ENCODE data around the gene ZBTB45. TPM values are rescaled to one million over a fixed set of nuclear protein-coding genes. Genes with fewer than 3 reads are reported as not detected.
"Not testable (repeated sequence)": the region's sequence is repeated elsewhere in the genome, so short reads cannot be mapped to it uniquely, and the experiment has no call there.

The ZBTB45 gene
- total RNA-seq, 1 donor from 2014 or later = 27.2 TPM

DNA sequence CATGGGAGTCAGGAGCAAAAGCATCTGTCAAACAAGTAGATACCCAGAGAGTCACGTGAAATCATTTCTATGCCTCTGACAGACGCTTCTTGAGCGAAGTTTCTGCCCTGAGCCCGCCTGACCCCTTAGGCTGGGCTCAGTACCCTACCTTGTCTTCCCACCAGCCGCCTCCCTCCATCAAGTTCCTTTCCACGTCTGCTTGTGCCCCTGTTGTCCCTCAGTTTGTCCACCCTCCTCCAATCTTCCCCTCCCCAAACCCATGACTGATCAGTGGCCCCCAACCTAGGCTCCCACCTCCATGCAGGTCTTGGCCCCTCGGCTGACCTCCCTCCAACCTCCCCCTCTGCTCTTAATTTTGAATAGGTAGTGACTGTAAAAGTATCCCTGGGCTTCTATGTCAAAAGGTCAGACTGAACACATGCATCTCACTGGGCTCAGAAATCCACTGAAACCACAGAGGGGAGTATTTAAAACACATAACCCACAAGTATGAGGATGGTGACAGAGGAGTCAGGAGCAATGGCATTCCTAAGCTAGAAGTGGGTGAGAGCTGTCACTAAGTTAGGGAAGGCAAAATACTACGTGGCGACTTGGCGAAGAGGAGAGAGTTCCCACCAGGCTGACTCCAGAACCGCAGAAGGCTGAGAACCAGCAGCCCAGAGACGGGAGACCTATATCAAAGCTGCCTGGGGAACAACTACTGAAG lies 45.2 kb downstream of the ZBTB45 start:
- TF ChIP-seq, protein P1, sequence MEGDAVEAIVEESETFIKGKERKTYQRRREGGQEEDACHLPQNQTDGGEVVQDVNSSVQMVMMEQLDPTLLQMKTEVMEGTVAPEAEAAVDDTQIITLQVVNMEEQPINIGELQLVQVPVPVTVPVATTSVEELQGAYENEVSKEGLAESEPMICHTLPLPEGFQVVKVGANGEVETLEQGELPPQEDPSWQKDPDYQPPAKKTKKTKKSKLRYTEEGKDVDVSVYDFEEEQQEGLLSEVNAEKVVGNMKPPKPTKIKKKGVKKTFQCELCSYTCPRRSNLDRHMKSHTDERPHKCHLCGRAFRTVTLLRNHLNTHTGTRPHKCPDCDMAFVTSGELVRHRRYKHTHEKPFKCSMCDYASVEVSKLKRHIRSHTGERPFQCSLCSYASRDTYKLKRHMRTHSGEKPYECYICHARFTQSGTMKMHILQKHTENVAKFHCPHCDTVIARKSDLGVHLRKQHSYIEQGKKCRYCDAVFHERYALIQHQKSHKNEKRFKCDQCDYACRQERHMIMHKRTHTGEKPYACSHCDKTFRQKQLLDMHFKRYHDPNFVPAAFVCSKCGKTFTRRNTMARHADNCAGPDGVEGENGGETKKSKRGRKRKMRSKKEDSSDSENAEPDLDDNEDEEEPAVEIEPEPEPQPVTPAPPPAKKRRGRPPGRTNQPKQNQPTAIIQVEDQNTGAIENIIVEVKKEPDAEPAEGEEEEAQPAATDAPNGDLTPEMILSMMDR (IDR thresholded peaks at IDR 0.05; ENCODE audit: partially characterized antibody, unreplicated experiment) = no peak
- H3K27ac Mint-ChIP-seq (ENCODE audit: unreplicated experiment) = no peak overlapping the region
- peaks cover 9% of the 10 kb centered on the region for H3K9me3 Mint-ChIP-seq (ENCODE audit: unreplicated experiment)
- no peaks in the 10 kb centered on the region for H3K36me3 Mint-ChIP-seq (ENCODE audit: unreplicated experiment)
- H3K4me1 Mint-ChIP-seq (ENCODE audit: low read depth, unreplicated experiment) = peaks cover 4% of the 10 kb centered on the region
- H3K27me3 Mint-ChIP-seq (ENCODE audit: unreplicated experiment) = peaks cover 12% of the 10 kb centered on the region
- no peak for DNase-seq
- peak overlapping the region; percentile 90 for H3K4me3 Mint-ChIP-seq (ENCODE audit: unreplicated experiment)

DNA sequence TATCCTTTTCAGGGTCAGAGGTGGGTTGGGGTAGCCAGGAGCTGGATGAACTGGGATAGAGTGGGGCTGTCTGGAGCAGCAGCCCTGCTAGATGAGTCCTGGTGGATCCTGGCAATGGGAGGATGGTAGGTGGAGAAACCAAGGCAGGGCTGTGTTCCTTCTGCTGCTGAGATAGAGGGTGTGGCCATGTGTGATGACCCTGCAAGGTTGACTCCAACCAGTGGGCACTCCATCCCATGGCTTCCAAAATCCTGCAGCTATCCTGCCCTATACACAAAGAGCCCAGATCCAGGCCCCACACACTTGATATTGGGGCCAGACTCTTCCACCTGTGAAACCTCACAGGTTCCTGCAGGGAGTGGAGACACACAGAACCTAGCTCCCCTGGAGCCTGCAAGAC lies 45.8 kb downstream of the ZBTB45 start:
- Mint-ChIP-seq H3K27me3 (ENCODE audit: unreplicated experiment) (peaks cover 14% of the 10 kb centered on the region), H3K27ac (ENCODE audit: unreplicated experiment) (no peak overlapping the region), H3K36me3 (ENCODE audit: unreplicated experiment) (no peaks in the 10 kb centered on the region), H3K4me1 (ENCODE audit: low read depth, unreplicated experiment) (peaks cover 5% of the 10 kb centered on the region), H3K9me3 (ENCODE audit: unreplicated experiment) (peaks cover 9% of the 10 kb centered on the region), H3K4me3 (ENCODE audit: unreplicated experiment) (peak overlapping the region; percentile 57)
- TF ChIP-seq, protein P1 (IDR thresholded peaks at IDR 0.05; ENCODE audit: partially characterized antibody, unreplicated experiment) = no peak
- DNase-seq = no peak

DNA sequence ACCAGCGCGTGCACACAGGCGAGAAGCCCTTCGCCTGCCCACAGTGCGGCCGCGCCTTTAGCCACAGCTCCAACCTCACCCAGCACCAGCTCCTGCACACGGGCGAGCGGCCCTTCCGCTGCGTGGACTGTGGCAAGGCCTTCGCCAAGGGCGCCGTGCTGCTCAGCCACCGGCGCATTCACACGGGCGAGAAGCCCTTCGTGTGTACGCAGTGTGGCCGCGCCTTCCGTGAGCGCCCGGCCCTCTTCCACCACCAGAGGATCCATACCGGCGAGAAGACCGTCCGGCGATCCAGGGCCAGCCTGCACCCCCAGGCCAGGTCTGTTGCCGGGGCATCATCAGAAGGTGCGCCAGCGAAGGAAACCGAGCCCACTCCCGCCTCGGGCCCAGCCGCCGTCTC lies 47.9 kb downstream of the ZBTB45 start:
- TF ChIP-seq, protein P1 (IDR thresholded peaks at IDR 0.05; ENCODE audit: partially characterized antibody, unreplicated experiment) = no peak
- no peak for DNase-seq
- Mint-ChIP-seq H3K4me3 (ENCODE audit: unreplicated experiment) (no peak overlapping the region), H3K27me3 (ENCODE audit: unreplicated experiment) (peaks cover 16% of the 10 kb centered on the region), H3K4me1 (ENCODE audit: low read depth, unreplicated experiment) (peaks cover 6% of the 10 kb centered on the region), H3K9me3 (ENCODE audit: unreplicated experiment) (peaks cover 7% of the 10 kb centered on the region), H3K36me3 (ENCODE audit: unreplicated experiment) (no peaks in the 10 kb centered on the region), H3K27ac (ENCODE audit: unreplicated experiment) (no peak overlapping the region)

DNA sequence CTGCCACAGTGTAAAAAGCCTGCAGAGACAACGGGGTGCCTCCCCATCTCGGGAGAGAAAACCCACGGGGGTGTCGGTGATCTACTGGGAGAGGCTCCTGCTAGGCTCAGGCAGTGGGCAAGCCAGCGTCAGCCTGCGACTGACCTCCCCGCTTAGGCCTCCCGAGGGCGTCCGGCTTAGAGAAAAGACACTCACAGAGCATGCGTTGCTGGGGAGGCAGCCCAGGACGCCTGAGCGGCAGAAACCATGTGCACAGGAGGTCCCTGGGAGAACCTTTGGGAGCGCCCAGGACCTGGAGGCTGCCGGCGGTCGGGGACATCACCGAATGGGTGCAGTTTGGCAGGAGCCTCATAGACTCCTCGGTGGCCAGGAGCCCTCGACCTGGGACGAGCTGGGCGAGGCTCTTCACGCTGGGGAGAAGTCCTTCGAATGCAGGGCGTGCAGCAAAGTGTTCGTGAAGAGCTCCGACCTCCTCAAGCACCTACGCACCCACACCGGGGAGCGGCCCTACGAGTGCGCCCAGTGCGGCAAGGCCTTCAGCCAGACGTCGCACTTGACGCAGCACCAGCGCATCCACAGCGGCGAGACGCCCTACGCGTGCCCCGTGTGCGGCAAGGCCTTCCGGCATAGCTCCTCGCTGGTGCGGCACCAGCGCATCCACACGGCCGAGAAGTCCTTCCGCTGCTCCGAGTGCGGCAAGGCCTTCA lies 48.6 kb downstream of the ZBTB45 start:
- H3K27ac Mint-ChIP-seq (ENCODE audit: unreplicated experiment); H3K4me3 Mint-ChIP-seq (ENCODE audit: unreplicated experiment): not testable (repeated sequence)
- peaks cover 15% of the 10 kb centered on the region for H3K27me3 Mint-ChIP-seq (ENCODE audit: unreplicated experiment)

DNA sequence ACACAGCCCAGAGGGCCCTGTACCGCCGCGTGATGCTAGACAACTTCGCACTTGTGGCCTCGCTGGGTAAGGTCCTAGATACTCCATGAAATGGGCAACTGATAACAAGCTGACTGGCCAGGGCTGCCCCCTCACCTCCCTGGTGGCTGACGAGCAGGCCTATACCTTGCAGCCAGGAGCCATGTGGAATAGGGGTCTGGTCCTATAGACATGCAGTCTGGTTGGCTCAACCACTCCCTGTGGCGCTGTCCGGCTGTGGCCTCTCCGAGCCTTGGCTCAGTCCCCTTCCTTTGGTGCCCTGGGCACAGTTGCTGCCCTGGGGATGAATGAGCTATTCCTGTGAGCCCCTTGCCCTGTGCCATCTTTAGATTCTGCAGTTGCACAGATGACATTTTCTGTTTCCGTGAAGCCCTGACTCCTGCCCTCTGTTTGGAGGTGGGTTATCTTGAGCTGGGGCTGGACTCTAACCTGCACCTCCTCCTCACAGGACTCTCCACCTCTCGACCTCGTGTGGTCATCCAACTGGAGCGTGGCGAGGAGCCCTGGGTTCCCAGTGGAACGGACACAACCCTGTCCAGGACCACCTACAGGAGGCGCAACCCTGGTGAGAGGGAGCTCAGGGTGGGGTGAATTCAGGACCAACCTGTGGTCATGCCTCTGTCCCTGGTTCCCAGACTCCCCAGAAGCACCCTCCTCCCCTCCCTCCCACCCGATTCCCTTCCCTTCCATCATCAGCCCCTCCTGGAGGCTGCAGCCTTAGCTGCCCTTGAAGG lies 50.2 kb downstream of the ZBTB45 start:
- Mint-ChIP-seq H3K36me3 (ENCODE audit: unreplicated experiment) (no peaks in the 10 kb centered on the region), H3K9me3 (ENCODE audit: unreplicated experiment) (peaks cover 4% of the 10 kb centered on the region), H3K4me1 (ENCODE audit: low read depth, unreplicated experiment) (peaks cover 5% of the 10 kb centered on the region), H3K4me3 (ENCODE audit: unreplicated experiment) (no peak overlapping the region), H3K27me3 (ENCODE audit: unreplicated experiment) (peaks cover 11% of the 10 kb centered on the region), H3K27ac (ENCODE audit: unreplicated experiment) (no peak overlapping the region)
- TF ChIP-seq, protein P1 (IDR thresholded peaks at IDR 0.05; ENCODE audit: partially characterized antibody, unreplicated experiment) = no peak
- DNase-seq = no peak

More for the DNA sequence above, 48.6 kb downstream of the ZBTB45 start:
- H3K4me1 Mint-ChIP-seq (ENCODE audit: low read depth, unreplicated experiment); DNase-seq; H3K36me3 Mint-ChIP-seq (ENCODE audit: unreplicated experiment); H3K9me3 Mint-ChIP-seq (ENCODE audit: unreplicated experiment): not testable (repeated sequence)
